ENCODE data around the gene ARHGAP10.

GRCh38 chr4:147879676-147880075 lies 147.8 kb downstream of the ARHGAP10 start:
- TF ChIP-seq CTCF (conservative IDR thresholded peaks at IDR 0.05 in 1 of 2, IDR thresholded peaks at IDR 0.05 in 1 of 2; ENCODE audit: extremely low read depth in 1 of 2, insufficient read depth in 1 of 2, low read depth in 1 of 2, low read length in 2 of 2): no peak
- no peak for TF ChIP-seq EZH2 (IDR thresholded peaks at IDR 0.05; ENCODE audit: borderline replicate concordance, low read length)
